ENCODE measurements around the gene AATK. TPM values are rescaled to one million over a fixed set of nuclear protein-coding genes. Genes with fewer than 3 reads are reported as not detected.
A peak's percentile ranks its signal among the peaks of the same experiment; 100 is the strongest.

Gene AATK
- total and polyA plus RNA-seq, 4 donors: 9.6 to 54.6 (median 23.7) TPM

- peaks cover 0 to 57% (median 0%) of the 10 kb centered on the region in 4 donors for H3K36me3 ChIP-seq (ENCODE audit: control insufficient read depth in 4 of 4, insufficient read depth in 4 of 4, low read length in 4 of 4)
- no peak overlapping the region for H3K27ac ChIP-seq (ENCODE audit: low read depth in 1 of 2, low read length in 1 of 2)
- peaks cover 0 to 9% (median 0%) of the 10 kb centered on the region in 5 donors for H3K4me1 ChIP-seq (ENCODE audit: control insufficient read depth in 5 of 5, insufficient read depth in 5 of 5, low read length in 5 of 5)
- H3K9me3 ChIP-seq (ENCODE audit: control insufficient read depth in 4 of 4, insufficient read depth in 3 of 4, low read length in 3 of 4): no peaks in the 10 kb centered on the region
- ATAC-seq (ENCODE audit: insufficient read depth, low FRiP score): no peak
- WGBS, 2 donors: 92 to 93% methylated on average over 38 to 39 of the region's 39 CpGs
- H3K4me3 ChIP-seq: no peak overlapping the region
- no peak overlapping the region for H3K9ac ChIP-seq (ENCODE audit: insufficient read depth in 1 of 2, low read length in 2 of 2)
- H3K27me3 ChIP-seq (ENCODE audit: control insufficient read depth in 3 of 3, insufficient read depth in 3 of 3, low read length in 2 of 3): peaks cover 0 to 4% (median 3%) of the 10 kb centered on the region in 3 donors
- no peak for DNase-seq
- TF ChIP-seq CTCF (IDR thresholded peaks at IDR 0.05; ENCODE audit: control extremely low read depth, extremely low read depth): no peak
Observed at GRCh38 chr17:81123052-81124048, 42.7 kb downstream of the AATK start.

GRCh38 chr17:81121841-81122733 lies 43.9 kb downstream of the AATK start:
- DNase-seq (no peak), ATAC-seq (ENCODE audit: insufficient read depth, low FRiP score) (no peak)
- H3K4me1 ChIP-seq (ENCODE audit: control insufficient read depth in 5 of 5, insufficient read depth in 5 of 5, low read length in 5 of 5): peaks cover 0 to 9% (median 0%) of the 10 kb centered on the region in 5 donors
- peaks cover 0 to 4% (median 3%) of the 10 kb centered on the region in 3 donors for H3K27me3 ChIP-seq (ENCODE audit: control insufficient read depth in 3 of 3, insufficient read depth in 3 of 3, low read length in 2 of 3)
- no peak overlapping the region for H3K27ac ChIP-seq (ENCODE audit: low read depth in 1 of 2, low read length in 1 of 2)
- no peak overlapping the region for H3K4me3 ChIP-seq
- H3K9ac ChIP-seq (ENCODE audit: insufficient read depth in 1 of 2, low read length in 2 of 2): no peak overlapping the region
- H3K9me3 ChIP-seq (ENCODE audit: control insufficient read depth in 4 of 4, insufficient read depth in 3 of 4, low read length in 3 of 4): no peaks in the 10 kb centered on the region
- TF ChIP-seq CTCF (IDR thresholded peaks at IDR 0.05; ENCODE audit: control extremely low read depth, extremely low read depth): no peak
- H3K36me3 ChIP-seq (ENCODE audit: control insufficient read depth in 4 of 4, insufficient read depth in 4 of 4, low read length in 4 of 4): peaks cover 0 to 58% (median 0%) of the 10 kb centered on the region in 4 donors
- WGBS, 2 donors: 78 to 82% methylated on average over 96 to 109 of the region's 109 CpGs

GRCh38 chr17:81120695-81121621 lies 45.1 kb downstream of the AATK start:
- Histone ChIP-seq H3K36me3 (ENCODE audit: control insufficient read depth in 4 of 4, insufficient read depth in 4 of 4, low read length in 4 of 4) (peaks cover 0 to 61% (median 0%) of the 10 kb centered on the region in 4 donors), H3K4me3 (no peak overlapping the region), H3K27ac (ENCODE audit: low read depth in 1 of 2, low read length in 1 of 2) (peak overlapping the region in 1 of 2 donors; percentile 15), H3K9me3 (ENCODE audit: control insufficient read depth in 4 of 4, insufficient read depth in 3 of 4, low read length in 3 of 4) (no peaks in the 10 kb centered on the region), H3K27me3 (ENCODE audit: control insufficient read depth in 3 of 3, insufficient read depth in 3 of 3, low read length in 2 of 3) (peaks cover 0 to 4% (median 3%) of the 10 kb centered on the region in 3 donors), H3K9ac (ENCODE audit: insufficient read depth in 1 of 2, low read length in 2 of 2) (no peak overlapping the region), H3K4me1 (ENCODE audit: control insufficient read depth in 5 of 5, insufficient read depth in 5 of 5, low read length in 5 of 5) (peaks cover 0 to 9% (median 0%) of the 10 kb centered on the region in 5 donors)
- TF ChIP-seq CTCF (IDR thresholded peaks at IDR 0.05; ENCODE audit: control extremely low read depth, extremely low read depth): no peak
- 86 to 88% methylated on average over 40 to 45 of the region's 45 CpGs for WGBS, 2 donors
- ATAC-seq (ENCODE audit: insufficient read depth, low FRiP score): no peak
- DNase-seq: no peak
